ENCODE measurements around the gene ZFP36L1.

DNA sequence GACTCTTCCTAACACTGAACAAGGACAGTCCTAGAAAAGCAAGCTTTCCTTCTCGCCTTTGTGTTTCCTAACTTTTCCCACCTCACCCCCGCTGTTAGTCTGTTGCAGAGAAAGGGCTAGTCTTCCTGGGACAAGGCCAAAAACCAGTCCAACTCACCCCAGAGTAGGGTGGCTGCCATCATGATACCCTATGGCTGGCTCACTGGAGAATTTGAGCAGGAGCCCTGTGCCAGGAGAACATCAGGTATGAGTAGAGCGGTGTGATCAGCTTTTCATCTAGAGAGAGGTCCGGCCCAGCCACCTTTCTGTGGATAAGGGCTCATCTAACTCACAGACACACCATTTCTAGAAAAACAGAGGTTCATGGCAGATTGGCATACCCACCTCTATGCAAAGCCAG is 16.7 kb upstream of the ZFP36L1 start:
- TF ChIP-seq, protein P1, sequence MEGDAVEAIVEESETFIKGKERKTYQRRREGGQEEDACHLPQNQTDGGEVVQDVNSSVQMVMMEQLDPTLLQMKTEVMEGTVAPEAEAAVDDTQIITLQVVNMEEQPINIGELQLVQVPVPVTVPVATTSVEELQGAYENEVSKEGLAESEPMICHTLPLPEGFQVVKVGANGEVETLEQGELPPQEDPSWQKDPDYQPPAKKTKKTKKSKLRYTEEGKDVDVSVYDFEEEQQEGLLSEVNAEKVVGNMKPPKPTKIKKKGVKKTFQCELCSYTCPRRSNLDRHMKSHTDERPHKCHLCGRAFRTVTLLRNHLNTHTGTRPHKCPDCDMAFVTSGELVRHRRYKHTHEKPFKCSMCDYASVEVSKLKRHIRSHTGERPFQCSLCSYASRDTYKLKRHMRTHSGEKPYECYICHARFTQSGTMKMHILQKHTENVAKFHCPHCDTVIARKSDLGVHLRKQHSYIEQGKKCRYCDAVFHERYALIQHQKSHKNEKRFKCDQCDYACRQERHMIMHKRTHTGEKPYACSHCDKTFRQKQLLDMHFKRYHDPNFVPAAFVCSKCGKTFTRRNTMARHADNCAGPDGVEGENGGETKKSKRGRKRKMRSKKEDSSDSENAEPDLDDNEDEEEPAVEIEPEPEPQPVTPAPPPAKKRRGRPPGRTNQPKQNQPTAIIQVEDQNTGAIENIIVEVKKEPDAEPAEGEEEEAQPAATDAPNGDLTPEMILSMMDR (IDR thresholded peaks at IDR 0.05), result no peak
- no peak for TF ChIP-seq POLR2A (IDR thresholded peaks at IDR 0.05)
- no peak for TF ChIP-seq POLR2AphosphoS5 (IDR thresholded peaks at IDR 0.05)

Measured in stomach (tissue), 4 donors.